Measurements from ENCODE around the gene HDGFL3. TPM values are rescaled to one million over a fixed set of nuclear protein-coding genes. Genes with fewer than 3 reads are reported as not detected.

The HDGFL3 gene
- total RNA-seq: 155 and 156 TPM in 2 replicates
- polyA plus RNA-seq: 10.9 and 20.2 TPM in 2 replicates
- 56.4 and 65.8 TPM in 2 replicates for polyA plus RNA-seq (2011; cell fraction: cytosol; rRNA removed)
- polyA plus RNA-seq (2011; cell fraction: nucleus; rRNA removed): 26.9 and 52.2 TPM in 2 replicates
- 107 and 110 TPM in 2 replicates for polyA plus RNA-seq (2012)
- polyA minus RNA-seq: 16.6 and 17.7 TPM in 2 replicates
- polyA minus RNA-seq (2011; cell fraction: cytosol; rRNA and poly(A)+ RNA removed): 4.1 TPM
- 41.0 and 54.6 TPM in 2 replicates for polyA minus RNA-seq (2011; cell fraction: nucleus; rRNA and poly(A)+ RNA removed)
- Bru-seq, nascent RNA: percentile 97 among the genes with signal in this experiment
- percentile 94 among the genes with signal in this experiment for BruChase-seq, experiment 1, labeled RNA remaining after a 6-hour chase
- BruChase-seq, experiment 2, labeled RNA remaining after a 2-hour chase: percentile 94 among the genes with signal in this experiment
- long read RNA-seq, full-length matches to known transcripts: 480 of 643 reads
- long read RNA-seq, partial matches to known transcripts: 71 of 643 reads
- long read RNA-seq, other reads (novel, unspliced or antisense): 92 of 643 reads

DNA sequence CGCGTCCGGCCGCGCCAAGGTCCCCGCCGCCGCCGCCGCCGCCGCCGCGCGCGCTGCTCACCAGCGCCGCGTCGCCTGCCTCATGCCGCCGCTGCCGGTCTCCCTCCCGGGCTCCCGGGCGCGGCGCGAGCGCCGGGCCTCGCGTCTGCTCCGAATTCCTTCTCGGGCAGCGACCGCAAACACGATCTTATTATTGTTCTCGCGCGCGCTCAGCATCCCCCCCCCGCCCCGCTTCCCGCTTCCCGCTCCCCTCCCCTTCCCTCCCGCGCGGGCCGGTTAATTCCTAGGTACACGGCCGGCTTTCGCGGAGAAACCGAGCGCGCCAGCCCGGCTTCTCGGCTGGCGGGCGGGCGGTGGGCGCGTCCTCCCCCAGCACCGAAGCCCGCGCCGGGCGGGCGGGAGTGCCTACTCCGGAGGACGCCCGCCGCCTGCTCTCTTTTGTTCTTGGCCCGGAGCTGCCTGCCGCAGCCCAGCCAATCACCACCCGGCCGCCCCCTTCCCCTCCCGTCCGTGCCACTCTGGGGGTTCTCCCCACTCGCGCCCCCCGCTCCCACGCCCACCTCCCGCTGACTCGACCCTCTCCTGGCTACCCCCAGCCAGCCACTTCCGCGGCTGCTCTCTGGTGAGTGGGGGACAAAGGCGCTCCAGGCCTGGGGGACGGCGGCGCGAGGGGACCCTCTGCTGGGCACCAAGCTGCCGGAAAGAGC is at the start of gene HDGFL3:
HDGFL3 (minus strand) TSS at position 164 of the 707 bp plus-strand sequence. CDS start 409 bp downstream, outside the sequence.
- CTCF ChIA-PET: interaction anchor here (0.9 to 1.9 kb wide), 5 partner anchors 14 to 196 kb away, joined by 3 to 7 read pairs (median 3); partner anchors contain the start of gene C15orf40
- TF ChIP-seq JUN (IDR thresholded peaks at IDR 0.05; ENCODE audit: borderline replicate concordance, insufficient read depth, insufficient read length, low read depth) (no peak), POLR2AphosphoS5 (IDR thresholded peaks at IDR 0.05; ENCODE audit: insufficient read depth, low read depth, low read length) (peak; percentile 50), POLR2A (IDR thresholded peaks at IDR 0.05; ENCODE audit: low read depth, low read length) (peak; percentile 47), FOS (IDR thresholded peaks at IDR 0.05; ENCODE audit: borderline replicate concordance, insufficient read depth, low read length) (no peak), CTCF (IDR thresholded peaks at IDR 0.05; ENCODE audit: extremely low read depth in 1 of 2, insufficient read depth in 1 of 2, low read depth in 1 of 2, low read length in 2 of 2) (peak in 1 of 2 donors; percentile 26)
- BruUV-seq (replicated peaks): no TSS peak
- peak within 1 kb of the TSS; percentile 96 for H3K9ac ChIP-seq (replicated peaks; ENCODE audit: extremely low read depth, insufficient read depth, low read length)
- DNase-seq (ENCODE audit: low read depth, low spot score) (peak; percentile 59), FAIRE-seq (no peak)
- H3K4me1 ChIP-seq (ENCODE audit: control insufficient read depth, extremely low read depth, insufficient read depth, low read length): peaks cover 29% of the 10 kb centered on the region
- no peaks in the 10 kb centered on the region for H3K36me3 ChIP-seq (ENCODE audit: control insufficient read depth in 2 of 2, extremely low read depth in 1 of 2, insufficient read depth in 2 of 2, low read length in 2 of 2)
- intact Hi-C loops (cut with micrococcal nuclease): loop anchor here (2.0 to 5.0 kb wide), 4 partner anchors 79 to 1161 kb away; partner anchors contain the start of genes MEX3B and RPS17
- no peaks in the 10 kb centered on the region for H3K27me3 ChIP-seq (ENCODE audit: control insufficient read depth in 2 of 2, insufficient read depth in 2 of 2, low read length in 2 of 2)
- H3K27ac ChIP-seq (ENCODE audit: insufficient read depth, low read depth, low read length): peak within 1 kb of the TSS; percentile 95
- dilution Hi-C loops (cut with MboI; ENCODE audit: extremely low pct_ligation_motif_present, low sequenced_read_pairs): no loop called here
- H3K4me3 ChIP-seq (replicated peaks in 1 of 3; ENCODE audit: insufficient read depth in 1 of 3, low read depth in 1 of 3, low read length in 3 of 3): peak within 1 kb of the TSS; percentile 91 to 95 (median 93)
- peak within 1 kb of the TSS; percentile 96 for H2AFZ ChIP-seq (ENCODE audit: low read depth, low read length)
- peak within 1 kb of the TSS; percentile 97 for H3K4me2 ChIP-seq (ENCODE audit: insufficient read depth, low read length)
- H3K79me2 ChIP-seq (ENCODE audit: control insufficient read depth, insufficient read depth, low read length): peaks cover 43% of the 10 kb centered on the region
- POLR2A ChIA-PET: interaction anchor here (0.7 kb wide), 1 partner anchor 100 kb away, joined by 3 read pairs; no protein-coding TSS in a partner anchor
- H3K9me3 ChIP-seq (replicated peaks; ENCODE audit: control insufficient read depth, insufficient read depth, low read length): no peaks in the 10 kb centered on the region
- H4K20me1 ChIP-seq (replicated peaks; ENCODE audit: control insufficient read depth, extremely low read depth, insufficient read depth, low read length): peaks cover 8% of the 10 kb centered on the region
- no peaks in the 10 kb centered on the region for H3K9me1 ChIP-seq (replicated peaks; ENCODE audit: control insufficient read depth, extremely low read depth, insufficient read depth, low read length)

All from endothelial cell of umbilical vein (primary cell).